RWPE1 (cell line): ENCODE data around the gene IGF2BP3.

Experiments
- CTCF ChIA-PET: fragments of 350-600 bp; sonication (Branson Sonifier 250); formaldehyde crosslinking; extraction: SDS; loops from one replicate; lab custom pipeline; 2021; lab: Yijun Ruan, JAX
- POLR2A ChIA-PET: fragments of 400-600 bp; formaldehyde crosslinking; extraction: SDS; loops from one replicate; lab custom pipeline; 2020; ENCODE audit warnings: antibody characterized with exemption; ENCODE audit not compliant: low non-redundant PET; lab: Yijun Ruan, JAX
- DNase-seq: peaks from one replicate; pipeline ENCODE4 v3.0.0; 2012; ENCODE audit warnings: low spot score
- H3K27ac ChIP-seq: fragments of 450-650 bp; 2 replicates; pipeline ENCODE4 v1.5.1; 2017
- CTCF ChIP-seq: fragments of 450-650 bp; conservative IDR thresholded peaks from 2 replicates; pipeline ENCODE4 v1.5.1; 2017; ENCODE audit warnings: low read depth, mild to moderate bottlenecking

Gene IGF2BP3

GRCh38 chr7:23295401-23295697, 174.9 kb downstream of the IGF2BP3 start:
- H3K27ac ChIP-seq: no peak overlapping the region

DNA sequence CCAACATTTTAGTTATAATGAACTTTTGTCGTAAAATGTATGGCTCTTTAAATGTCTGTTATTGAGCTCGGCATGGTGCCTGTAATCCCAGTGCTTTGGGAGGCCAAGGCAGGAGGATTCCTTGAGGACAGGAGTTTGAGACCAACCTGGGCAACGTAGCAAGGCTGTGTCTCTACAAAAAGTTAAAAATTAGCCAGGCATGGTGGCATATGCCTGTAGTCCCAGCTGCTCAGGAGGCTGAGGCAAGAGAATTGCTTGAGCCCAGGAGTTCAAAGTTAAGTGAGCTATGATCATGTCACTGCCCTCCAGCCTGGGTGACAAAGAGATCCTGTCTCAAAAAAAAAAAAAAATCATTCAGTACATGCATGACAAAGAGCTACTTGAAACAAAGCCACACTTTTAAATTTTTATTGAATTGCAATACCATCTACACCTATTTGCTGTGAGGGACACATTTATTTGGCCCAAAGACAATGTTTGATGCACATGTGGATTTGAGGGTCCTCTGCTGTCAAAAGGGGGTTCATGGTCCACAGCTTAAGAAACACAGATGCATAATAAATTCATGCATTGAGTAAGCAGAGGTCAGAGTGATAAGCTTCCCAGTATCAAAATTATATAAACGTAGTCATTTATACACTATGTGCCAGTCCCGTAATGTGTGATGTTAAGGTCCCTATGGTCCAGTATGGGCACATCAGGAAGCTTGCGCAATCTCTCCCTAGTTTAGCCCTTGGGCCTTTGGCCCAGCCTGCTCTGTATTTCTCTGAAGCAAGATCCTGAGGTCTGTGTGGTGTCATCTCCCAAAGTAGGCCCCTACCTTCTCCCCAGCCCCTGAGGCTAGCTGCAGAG, 175.5 kb downstream of the IGF2BP3 start:
- no peak for DNase-seq
- no peak overlapping the region for H3K27ac ChIP-seq
- ChIA-PET POLR2A (no interaction called here), CTCF (interaction anchor here (1.1 kb wide), 1 partner anchor 136 kb away, joined by 4 read pairs; no protein-coding TSS in a partner anchor)
- no peak for TF ChIP-seq CTCF

More at GRCh38 chr7:23295401-23295697, 174.9 kb downstream of the IGF2BP3 start:
- DNase-seq: no peak
- POLR2A ChIA-PET: no interaction called here
- CTCF ChIA-PET: interaction anchor here (1.1 kb wide), 1 partner anchor 135 kb away, joined by 4 read pairs; no protein-coding TSS in a partner anchor
- TF ChIP-seq CTCF: no peak

GRCh38 chr7:23293500-23294073, 176.7 kb downstream of the IGF2BP3 start:
- no peak for DNase-seq
- TF ChIP-seq CTCF: no peak
- peak overlapping the region; percentile 13; the same call in 1 of the 2 replicates for H3K27ac ChIP-seq
- ChIA-PET POLR2A (no interaction called here), CTCF (interaction anchor here (1.8 kb wide), 1 partner anchor 21 kb away, joined by 5 read pairs; no protein-coding TSS in a partner anchor)

DNA sequence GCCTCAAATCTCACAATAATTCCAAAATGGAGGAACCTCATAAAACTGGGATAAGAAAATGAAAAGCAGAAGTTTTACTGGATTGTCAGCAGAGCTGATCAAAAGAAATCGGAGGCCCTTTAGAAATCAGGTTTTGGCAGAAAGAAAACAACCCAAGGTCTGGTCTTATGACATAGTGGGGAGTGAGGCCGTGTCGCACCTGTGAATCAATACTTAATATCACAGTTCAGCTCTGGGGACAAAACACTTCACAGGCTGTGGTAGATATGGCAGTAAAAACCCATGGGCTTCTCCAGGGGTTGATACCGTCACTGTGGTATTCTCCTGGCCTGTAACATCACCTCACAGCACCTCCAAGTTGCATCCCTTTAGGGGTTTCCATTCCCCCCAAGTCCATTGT, 177.7 kb downstream of the IGF2BP3 start:
- ChIA-PET POLR2A (no interaction called here), CTCF (interaction anchor here (0.6 to 1.8 kb wide), 2 partner anchors 20 to 1849 kb away, joined by 5 read pairs; no protein-coding TSS in a partner anchor)
- no peak for DNase-seq
- no peak for TF ChIP-seq CTCF
- H3K27ac ChIP-seq: no peak overlapping the region

DNA sequence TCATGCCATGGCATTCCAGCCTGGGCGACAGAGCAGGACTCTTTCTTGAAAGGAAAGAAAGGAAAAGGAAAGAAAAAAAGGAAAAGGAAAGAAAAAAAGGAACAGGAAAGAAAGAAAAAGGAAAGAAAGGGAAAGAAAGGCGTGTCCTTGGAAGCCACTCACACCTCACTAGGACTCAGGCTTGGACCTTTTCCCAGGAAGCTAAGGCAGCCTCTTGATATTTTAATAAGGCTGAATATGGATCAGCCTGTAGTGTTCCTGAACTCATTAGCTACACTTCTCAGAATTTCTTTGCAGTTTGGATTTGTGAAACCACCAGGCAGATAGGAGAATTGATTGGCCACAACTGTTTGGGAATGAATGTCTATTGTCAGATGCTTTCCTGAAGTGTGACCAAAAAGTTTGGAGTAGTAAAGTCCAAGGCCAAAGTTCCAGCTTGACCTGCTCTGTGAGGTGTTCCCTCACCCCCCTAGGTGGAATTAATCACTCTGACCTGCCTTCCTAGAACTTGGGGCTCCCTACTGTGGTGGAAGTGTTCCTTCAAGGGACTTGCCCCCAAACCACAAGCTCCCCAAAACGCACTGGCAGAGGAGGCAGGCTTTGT, 178.2 kb downstream of the IGF2BP3 start:
- DNase-seq: no peak
- no peak overlapping the region for H3K27ac ChIP-seq
- POLR2A ChIA-PET: no interaction called here
- CTCF ChIA-PET: interaction anchor here (0.6 to 1.8 kb wide), 2 partner anchors 19 to 1849 kb away, joined by 5 read pairs; no protein-coding TSS in a partner anchor
- no peak for TF ChIP-seq CTCF

GRCh38 chr7:23290993-23291392, 179.3 kb downstream of the IGF2BP3 start:
- CTCF ChIA-PET: no interaction called here
- H3K27ac ChIP-seq: no peak overlapping the region
- DNase-seq: no peak
- POLR2A ChIA-PET: no interaction called here
- no peak for TF ChIP-seq CTCF
